HepG2 (cell line): ENCODE results near the gene ADGRL1. TPM values are rescaled to one million over a fixed set of nuclear protein-coding genes. Genes with fewer than 3 reads are reported as not detected.

Experiments used
- ATAC-seq: fragments of 200-7000 bp; cut with Tn5 transposase; 3 replicates; pipeline ENCODE4 v1.9.1; 2020; ENCODE audit warnings: mild to moderate bottlenecking, moderate library complexity
- BruUV-seq: library from RNA; stranded (reverse); fragments of 400-500 nt; replicated peaks from 2 replicates; lab custom pipeline; 2021; lab: Mats Ljungman, UMichigan
- CTCF ChIA-PET: fragments of 300-600 bp; formaldehyde crosslinking; extraction: SDS; loops from one replicate; lab custom pipeline; 2021; ENCODE audit warnings: low total read pairs, inconsistent platforms, low intra/inter-chr PET ratio; lab: Yijun Ruan, JAX
- POLR2A ChIA-PET: fragments of 350-600 bp; sonication (Branson Sonifier 250); formaldehyde crosslinking; loops from one replicate; lab custom pipeline; 2020; ENCODE audit warnings: antibody characterized with exemption, inconsistent platforms; lab: Yijun Ruan, JAX
- DNase-seq: peaks from one replicate; pipeline ENCODE4 v3.0.0-alpha.2; 2015; ENCODE audit warnings: low spot score
- FAIRE-seq: peaks from 3 replicates; lab custom pipeline; 2011; peaks lifted over from hg19 to GRCh38; lab: Jason Lieb, UNC
- H2AFZ ChIP-seq: one replicate; pipeline ENCODE4 v1.6.1; 2011; ENCODE audit warnings: low read length, inconsistent platforms
- H3K27ac ChIP-seq: fragments of 300-600 bp; 3 replicates; pipeline ENCODE4 v1.8.0; 2011; ENCODE audit warnings: mixed run types, mild to moderate bottlenecking, mixed read lengths, low read length, inconsistent platforms; ENCODE audit not compliant: insufficient read depth; ENCODE audit errors: extremely low read length
- H3K27me3 ChIP-seq, 2 experiments: fragments of 200-600 bp in 1 of 2; 2 replicates in 1 of 2; 3 replicates in 1 of 2; pipeline versions ENCODE4 v1.6.0 to v1.8.0; 2011; ENCODE audit warnings: low read length in 2 of 2, mild to moderate bottlenecking in 2 of 2, moderate library complexity in 2 of 2, inconsistent platforms in 1 of 2; ENCODE audit not compliant: insufficient read depth in 2 of 2, control insufficient read depth in 1 of 2
- H3K36me3 ChIP-seq, 2 experiments: fragments of 200-600 bp in 1 of 2; replicated peaks in 1 of 2; 2 replicates in 1 of 2; 3 replicates in 1 of 2; pipeline versions ENCODE4 v1.5.1 to v1.8.0; 2011; ENCODE audit warnings: low read length in 2 of 2, inconsistent platforms in 1 of 2; ENCODE audit not compliant: insufficient read depth in 2 of 2, control insufficient read depth in 1 of 2
- H3K4me1 ChIP-seq: 2 replicates; pipeline ENCODE4 v1.5.1; 2012; ENCODE audit warnings: low read length, inconsistent platforms; ENCODE audit not compliant: insufficient read depth
- H3K4me2 ChIP-seq: 2 replicates; pipeline ENCODE4 v1.6.0; 2011; ENCODE audit warnings: low read depth, low read length, inconsistent platforms
- H3K4me3 ChIP-seq, 3 experiments: fragments of 200-600 bp in 1 of 3; sonication (generic), shearing (Covaris generic) in 1 of 3; replicated peaks in 1 of 3; 2 replicates each; pipeline ENCODE4 v1.5.1; 2011 to 2016; ENCODE audit warnings: low read length in 3 of 3, inconsistent platforms in 2 of 3, low read depth in 2 of 3, mild to moderate bottlenecking in 2 of 3, control low read depth in 1 of 3, mixed read lengths in 1 of 3; ENCODE audit not compliant: insufficient read depth in 1 of 3
- H3K79me2 ChIP-seq: one replicate; pipeline ENCODE4 v1.6.1; 2011; ENCODE audit warnings: low read length, inconsistent platforms; ENCODE audit not compliant: insufficient read depth
- H3K9ac ChIP-seq: 2 replicates; pipeline ENCODE4 v1.6.0; 2011; ENCODE audit warnings: mild to moderate bottlenecking, low read depth, low read length, inconsistent platforms; ENCODE audit not compliant: insufficient read depth
- H3K9me3 ChIP-seq: 2 replicates; pipeline ENCODE4 v1.5.1; 2012; ENCODE audit warnings: mild to moderate bottlenecking, low read length
- H4K20me1 ChIP-seq: 2 replicates; pipeline ENCODE4 v1.6.0; 2011; ENCODE audit warnings: inconsistent platforms, mild to moderate bottlenecking, low read length, moderate library complexity; ENCODE audit not compliant: insufficient read depth
- KAT7 ChIP-seq: IDR thresholded peaks from 2 replicates; pipeline ENCODE4 v1.6.1; 2018; ENCODE audit warnings: borderline replicate concordance, missing compliant biosample characterization
- KDM6A ChIP-seq: IDR thresholded peaks from 2 replicates; pipeline ENCODE4 v1.6.1; 2016; ENCODE audit warnings: low read depth
- MED8 ChIP-seq: sonication (generic); formaldehyde crosslinking; IDR thresholded peaks from 2 replicates; pipeline ENCODE4 v1.8.1; 2023; ENCODE audit warnings: mild to moderate bottlenecking, missing genetic modification reagents; ENCODE audit not compliant: insufficient replicate concordance
- MEIS2 ChIP-seq: sonication (generic); formaldehyde crosslinking; IDR thresholded peaks from 2 replicates; pipeline ENCODE4 v1.9.0; 2021; ENCODE audit warnings: mild to moderate bottlenecking, missing genetic modification reagents
- MIER3 ChIP-seq: IDR thresholded peaks from 2 replicates; pipeline ENCODE4 v1.6.1; 2016; ENCODE audit warnings: missing compliant biosample characterization, borderline replicate concordance
- PAX8 ChIP-seq: sonication (generic); formaldehyde crosslinking; IDR thresholded peaks from 2 replicates; pipeline ENCODE4 v1.8.0; 2022; ENCODE audit warnings: mild to moderate bottlenecking, missing genetic modification reagents, borderline replicate concordance
- PHF20 ChIP-seq: sonication (generic); formaldehyde crosslinking; IDR thresholded peaks from 2 replicates; pipeline ENCODE4 v1.5.0; 2020; ENCODE audit warnings: mild to moderate bottlenecking, missing genetic modification reagents
- SIN3B ChIP-seq: fragments of 150-350 bp; IDR thresholded peaks from 2 replicates; pipeline ENCODE4 v1.6.1; 2014; ENCODE audit warnings: low read length
- ZFP62 ChIP-seq: sonication (generic); formaldehyde crosslinking; IDR thresholded peaks from 2 replicates; pipeline ENCODE4 v1.4.0; 2020; ENCODE audit warnings: missing genetic modification reagents
- ZNF260 ChIP-seq: sonication (generic); formaldehyde crosslinking; IDR thresholded peaks from 2 replicates; pipeline ENCODE4 v1.4.0; 2020; ENCODE audit warnings: missing genetic modification reagents, low read depth, mild to moderate bottlenecking, borderline replicate concordance
- ZNF891 ChIP-seq: sonication (generic); formaldehyde crosslinking; IDR thresholded peaks from 2 replicates; pipeline ENCODE4 v1.5.0; 2020; ENCODE audit warnings: mild to moderate bottlenecking, missing genetic modification reagents
- WGBS: methylation state at CpG from one replicate; pipeline ENCODE4 v1.1.6; 2017; ENCODE audit warnings: low lambda C conversion rate; 5-methylcytosine and 5-hydroxymethylcytosine counted together
- in situ Hi-C: cut with HindIII; loops from 2 replicates; pipeline ENCODE4 v1.10.0; 2017; ENCODE audit warnings: low pct_unique_long_range_greater_than_20kb; ENCODE audit not compliant: extremely low pct_ligation_motif_present
- intact Hi-C: fragments of 100-400 bp; cut with micrococcal nuclease; formaldehyde crosslinking; loops from one replicate; pipeline ENCODE4 v1.10.0; 2022; ENCODE audit not compliant: unreplicated experiment
- polyA plus RNA-seq, 8 experiments: library from polyadenylated mRNA; depleted of rRNA in 3 of 8; stranded (reverse) in 7 of 8; unstranded in 1 of 8; fragments of >200 nt; fragmentation: Illumina TruSeq in 4 of 8; extraction: Trizol in 4 of 8; gene quantifications; 2 replicates each; pipeline versions ENCODE4 v1.2.1 to v1.2.3, GENCODE V29; 2011 to 2016; ENCODE audit warnings: low read depth in 4 of 8, missing spikeins in 1 of 8, mixed read lengths in 1 of 8; ENCODE audit not compliant: insufficient read depth in 1 of 8
- total RNA-seq, 5 experiments: library from RNA; depleted of rRNA; stranded (reverse); fragments of >200 nt; fragmentation: Illumina TruSeq; extraction: Trizol; gene quantifications; 2 replicates each; pipeline ENCODE4 v1.2.3, GENCODE V29; 2016; ENCODE audit warnings: low read depth in 1 of 5
- TF ChIP-seq, protein P1 (sequence below): sonication (generic); formaldehyde crosslinking; IDR thresholded peaks from 2 replicates; pipeline ENCODE4 v1.4.0; 2020; ENCODE audit warnings: missing genetic modification reagents; ENCODE audit errors: not compliant biosample characterization
- TF ChIP-seq, protein P2 (sequence below): sonication (generic); formaldehyde crosslinking; IDR thresholded peaks from 2 replicates; pipeline ENCODE4 v1.4.0; 2020; ENCODE audit warnings: missing genetic modification reagents
- TF ChIP-seq, protein P3 (sequence below): sonication (generic); formaldehyde crosslinking; IDR thresholded peaks from 2 replicates; pipeline ENCODE4 v1.5.1; 2020; ENCODE audit warnings: mild to moderate bottlenecking, missing genetic modification reagents, moderate library complexity

Gene ADGRL1
- total and polyA plus RNA-seq, 2 of the 13 experiments (the other 11 are each of a cell fraction or from before 2014, with no cell fraction given) = 0.49 to 1.7 TPM

DNA sequence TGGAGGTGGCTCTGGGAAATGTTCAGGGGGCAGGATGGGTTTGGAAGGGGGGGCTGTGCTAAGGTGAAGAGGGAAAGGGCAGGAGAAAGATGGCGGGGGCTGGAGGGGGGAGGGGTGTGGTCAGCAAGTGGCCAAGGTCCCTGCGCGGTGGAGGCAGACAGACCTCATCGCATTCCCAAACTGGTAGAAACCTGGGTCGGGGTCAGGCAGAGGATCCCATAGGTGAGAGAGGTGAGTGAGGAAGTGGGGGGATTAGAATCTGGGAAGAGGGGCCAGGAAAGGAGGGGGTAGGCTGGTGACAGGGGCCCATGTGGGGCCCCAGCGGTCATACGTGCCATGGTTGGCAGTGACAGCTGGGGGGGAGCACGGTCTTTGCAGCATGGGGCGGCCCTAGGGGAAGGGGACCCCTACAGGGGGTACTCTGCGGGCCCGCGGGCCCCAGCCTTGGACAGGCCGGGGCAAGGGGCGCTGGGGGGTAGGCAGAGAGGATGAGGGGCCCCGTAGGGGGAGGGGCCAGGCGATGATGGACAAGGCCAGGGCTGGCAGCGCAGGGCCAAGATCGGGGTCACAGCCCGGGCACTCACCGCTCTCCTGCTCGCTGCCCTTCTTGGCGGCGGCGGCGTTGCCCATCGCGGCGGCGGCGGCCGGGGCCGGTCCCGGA lies 88.9 kb downstream of the ADGRL1 start:
- Histone ChIP-seq H3K27me3 (no peaks in the 10 kb centered on the region; a peak in 1 of 5 replicates), H3K4me1 (peaks cover 62% of the 10 kb centered on the region), H3K9me3 (no peaks in the 10 kb centered on the region), H3K9ac (peak overlapping the region; percentile 79), H3K4me2 (peak overlapping the region; percentile 89), H3K4me3 (peak overlapping the region; percentile 80 to 89 (median 86)), H3K36me3 (no peaks in the 10 kb centered on the region; a peak in 1 of 5 replicates), H2AFZ (no peak overlapping the region), H3K27ac (no peak overlapping the region), H3K79me2 (peaks cover 12% of the 10 kb centered on the region), H4K20me1 (no peaks in the 10 kb centered on the region)
- in situ Hi-C loops = no loop called here
- WGBS = 0% methylated on average over 8 of the region's 33 CpGs
- ATAC-seq (no peak), FAIRE-seq (no peak), DNase-seq (no peak)
- intact Hi-C loops = loop anchor here (5.0 kb wide), 1 partner anchor 35 kb away; no protein-coding TSS in a partner anchor
- ChIA-PET POLR2A (interaction anchor here (0.6 to 2.5 kb wide), 6 partner anchors 18 to 111 kb away, joined by 3 to 21 read pairs (median 6); partner anchors contain the start of genes ASF1B and RFX1), CTCF (no interaction called here)
- BruUV-seq = no TSS peak
- TF ChIP-seq, protein P1, sequence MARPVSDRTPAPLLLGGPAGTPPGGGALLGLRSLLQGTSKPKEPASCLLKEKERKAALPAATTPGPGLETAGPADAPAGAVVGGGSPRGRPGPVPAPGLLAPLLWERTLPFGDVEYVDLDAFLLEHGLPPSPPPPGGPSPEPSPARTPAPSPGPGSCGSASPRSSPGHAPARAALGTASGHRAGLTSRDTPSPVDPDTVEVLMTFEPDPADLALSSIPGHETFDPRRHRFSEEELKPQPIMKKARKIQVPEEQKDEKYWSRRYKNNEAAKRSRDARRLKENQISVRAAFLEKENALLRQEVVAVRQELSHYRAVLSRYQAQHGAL (CRISPR knock-in tag) = no peak
- no peak for TF ChIP-seq MIER3
- TF ChIP-seq KDM6A = no peak
- TF ChIP-seq ZNF260 (CRISPR knock-in tag) = no peak
- TF ChIP-seq, protein P2, sequence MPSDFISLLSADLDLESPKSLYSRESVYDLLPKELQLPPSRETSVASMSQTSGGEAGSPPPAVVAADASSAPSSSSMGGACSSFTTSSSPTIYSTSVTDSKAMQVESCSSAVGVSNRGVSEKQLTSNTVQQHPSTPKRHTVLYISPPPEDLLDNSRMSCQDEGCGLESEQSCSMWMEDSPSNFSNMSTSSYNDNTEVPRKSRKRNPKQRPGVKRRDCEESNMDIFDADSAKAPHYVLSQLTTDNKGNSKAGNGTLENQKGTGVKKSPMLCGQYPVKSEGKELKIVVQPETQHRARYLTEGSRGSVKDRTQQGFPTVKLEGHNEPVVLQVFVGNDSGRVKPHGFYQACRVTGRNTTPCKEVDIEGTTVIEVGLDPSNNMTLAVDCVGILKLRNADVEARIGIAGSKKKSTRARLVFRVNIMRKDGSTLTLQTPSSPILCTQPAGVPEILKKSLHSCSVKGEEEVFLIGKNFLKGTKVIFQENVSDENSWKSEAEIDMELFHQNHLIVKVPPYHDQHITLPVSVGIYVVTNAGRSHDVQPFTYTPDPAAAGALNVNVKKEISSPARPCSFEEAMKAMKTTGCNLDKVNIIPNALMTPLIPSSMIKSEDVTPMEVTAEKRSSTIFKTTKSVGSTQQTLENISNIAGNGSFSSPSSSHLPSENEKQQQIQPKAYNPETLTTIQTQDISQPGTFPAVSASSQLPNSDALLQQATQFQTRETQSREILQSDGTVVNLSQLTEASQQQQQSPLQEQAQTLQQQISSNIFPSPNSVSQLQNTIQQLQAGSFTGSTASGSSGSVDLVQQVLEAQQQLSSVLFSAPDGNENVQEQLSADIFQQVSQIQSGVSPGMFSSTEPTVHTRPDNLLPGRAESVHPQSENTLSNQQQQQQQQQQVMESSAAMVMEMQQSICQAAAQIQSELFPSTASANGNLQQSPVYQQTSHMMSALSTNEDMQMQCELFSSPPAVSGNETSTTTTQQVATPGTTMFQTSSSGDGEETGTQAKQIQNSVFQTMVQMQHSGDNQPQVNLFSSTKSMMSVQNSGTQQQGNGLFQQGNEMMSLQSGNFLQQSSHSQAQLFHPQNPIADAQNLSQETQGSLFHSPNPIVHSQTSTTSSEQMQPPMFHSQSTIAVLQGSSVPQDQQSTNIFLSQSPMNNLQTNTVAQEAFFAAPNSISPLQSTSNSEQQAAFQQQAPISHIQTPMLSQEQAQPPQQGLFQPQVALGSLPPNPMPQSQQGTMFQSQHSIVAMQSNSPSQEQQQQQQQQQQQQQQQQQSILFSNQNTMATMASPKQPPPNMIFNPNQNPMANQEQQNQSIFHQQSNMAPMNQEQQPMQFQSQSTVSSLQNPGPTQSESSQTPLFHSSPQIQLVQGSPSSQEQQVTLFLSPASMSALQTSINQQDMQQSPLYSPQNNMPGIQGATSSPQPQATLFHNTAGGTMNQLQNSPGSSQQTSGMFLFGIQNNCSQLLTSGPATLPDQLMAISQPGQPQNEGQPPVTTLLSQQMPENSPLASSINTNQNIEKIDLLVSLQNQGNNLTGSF = 0 out of 2 replicates have a peak, but pooled peaks have one; percentile 41
- peak; percentile 28; the same call in 1 of the 2 replicates for TF ChIP-seq KAT7
- TF ChIP-seq MED8 = no peak
- TF ChIP-seq PAX8 (CRISPR knock-in tag) = no peak
- TF ChIP-seq ZNF891 (CRISPR knock-in tag) = no peak
- TF ChIP-seq MEIS2 = 0 out of 2 replicates have a peak, but pooled peaks have one; percentile 29
- no peak for TF ChIP-seq SIN3B
- TF ChIP-seq ZFP62 (CRISPR knock-in tag) = no peak
- TF ChIP-seq, protein P3, sequence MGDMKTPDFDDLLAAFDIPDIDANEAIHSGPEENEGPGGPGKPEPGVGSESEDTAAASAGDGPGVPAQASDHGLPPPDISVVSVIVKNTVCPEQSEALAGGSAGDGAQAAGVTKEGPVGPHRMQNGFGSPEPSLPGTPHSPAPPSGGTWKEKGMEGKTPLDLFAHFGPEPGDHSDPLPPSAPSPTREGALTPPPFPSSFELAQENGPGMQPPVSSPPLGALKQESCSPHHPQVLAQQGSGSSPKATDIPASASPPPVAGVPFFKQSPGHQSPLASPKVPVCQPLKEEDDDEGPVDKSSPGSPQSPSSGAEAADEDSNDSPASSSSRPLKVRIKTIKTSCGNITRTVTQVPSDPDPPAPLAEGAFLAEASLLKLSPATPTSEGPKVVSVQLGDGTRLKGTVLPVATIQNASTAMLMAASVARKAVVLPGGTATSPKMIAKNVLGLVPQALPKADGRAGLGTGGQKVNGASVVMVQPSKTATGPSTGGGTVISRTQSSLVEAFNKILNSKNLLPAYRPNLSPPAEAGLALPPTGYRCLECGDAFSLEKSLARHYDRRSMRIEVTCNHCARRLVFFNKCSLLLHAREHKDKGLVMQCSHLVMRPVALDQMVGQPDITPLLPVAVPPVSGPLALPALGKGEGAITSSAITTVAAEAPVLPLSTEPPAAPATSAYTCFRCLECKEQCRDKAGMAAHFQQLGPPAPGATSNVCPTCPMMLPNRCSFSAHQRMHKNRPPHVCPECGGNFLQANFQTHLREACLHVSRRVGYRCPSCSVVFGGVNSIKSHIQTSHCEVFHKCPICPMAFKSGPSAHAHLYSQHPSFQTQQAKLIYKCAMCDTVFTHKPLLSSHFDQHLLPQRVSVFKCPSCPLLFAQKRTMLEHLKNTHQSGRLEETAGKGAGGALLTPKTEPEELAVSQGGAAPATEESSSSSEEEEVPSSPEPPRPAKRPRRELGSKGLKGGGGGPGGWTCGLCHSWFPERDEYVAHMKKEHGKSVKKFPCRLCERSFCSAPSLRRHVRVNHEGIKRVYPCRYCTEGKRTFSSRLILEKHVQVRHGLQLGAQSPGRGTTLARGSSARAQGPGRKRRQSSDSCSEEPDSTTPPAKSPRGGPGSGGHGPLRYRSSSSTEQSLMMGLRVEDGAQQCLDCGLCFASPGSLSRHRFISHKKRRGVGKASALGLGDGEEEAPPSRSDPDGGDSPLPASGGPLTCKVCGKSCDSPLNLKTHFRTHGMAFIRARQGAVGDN = peak; percentile 31
- 0 out of 2 replicates have a peak, but pooled peaks have one; percentile 23 for TF ChIP-seq PHF20 (CRISPR knock-in tag)
